ENCODE results near the gene BAZ2A.

The BAZ2A gene

DNA sequence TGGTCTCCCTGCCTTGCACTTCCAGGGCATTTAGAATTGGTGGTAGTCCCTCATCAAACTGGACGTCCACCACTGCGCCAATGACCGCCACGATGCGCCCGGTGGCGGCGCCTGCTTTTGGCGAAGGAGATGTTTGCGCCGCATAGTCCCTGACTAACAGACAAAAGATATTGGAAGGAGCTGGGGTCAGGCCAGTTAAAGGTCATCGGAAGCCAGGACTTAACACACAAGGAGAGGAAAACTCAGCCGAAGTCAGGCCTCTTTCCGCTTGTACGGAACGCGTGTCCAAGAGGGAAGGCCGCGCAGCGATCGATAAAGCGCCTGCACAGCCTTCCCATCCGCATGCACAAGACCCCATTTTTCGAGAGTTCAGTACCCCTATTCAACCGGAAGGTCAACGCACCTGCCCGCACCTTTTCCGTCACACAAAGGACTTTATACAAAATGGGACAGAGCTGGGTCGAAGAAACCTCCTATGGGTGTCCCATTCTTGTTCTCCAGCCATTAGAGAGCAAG is 15.1 kb upstream of the BAZ2A start:
- no peak for DNase-seq (ENCODE audit: low read depth in 1 of 2, low spot score in 1 of 2)
- Histone ChIP-seq H3K27ac (replicated peaks) (peak overlapping the region; percentile 96), H3K4me3 (replicated peaks; ENCODE audit: insufficient read depth, low read length) (peak overlapping the region; percentile 67), H3K27me3 (ENCODE audit: insufficient read depth, poor library complexity, severe bottlenecking) (no peaks in the 10 kb centered on the region)
- TF ChIP-seq SPI1 (IDR thresholded peaks at IDR 0.05; ENCODE audit: borderline replicate concordance, low read depth) (no peak), REST (IDR thresholded peaks at IDR 0.05; ENCODE audit: insufficient replicate concordance, low read depth) (no peak), GABPA (IDR thresholded peaks at IDR 0.05; ENCODE audit: low read depth) (no peak), POLR2AphosphoS5 (IDR thresholded peaks at IDR 0.05; ENCODE audit: low read depth) (no peak)
- TF ChIP-seq, protein P1, sequence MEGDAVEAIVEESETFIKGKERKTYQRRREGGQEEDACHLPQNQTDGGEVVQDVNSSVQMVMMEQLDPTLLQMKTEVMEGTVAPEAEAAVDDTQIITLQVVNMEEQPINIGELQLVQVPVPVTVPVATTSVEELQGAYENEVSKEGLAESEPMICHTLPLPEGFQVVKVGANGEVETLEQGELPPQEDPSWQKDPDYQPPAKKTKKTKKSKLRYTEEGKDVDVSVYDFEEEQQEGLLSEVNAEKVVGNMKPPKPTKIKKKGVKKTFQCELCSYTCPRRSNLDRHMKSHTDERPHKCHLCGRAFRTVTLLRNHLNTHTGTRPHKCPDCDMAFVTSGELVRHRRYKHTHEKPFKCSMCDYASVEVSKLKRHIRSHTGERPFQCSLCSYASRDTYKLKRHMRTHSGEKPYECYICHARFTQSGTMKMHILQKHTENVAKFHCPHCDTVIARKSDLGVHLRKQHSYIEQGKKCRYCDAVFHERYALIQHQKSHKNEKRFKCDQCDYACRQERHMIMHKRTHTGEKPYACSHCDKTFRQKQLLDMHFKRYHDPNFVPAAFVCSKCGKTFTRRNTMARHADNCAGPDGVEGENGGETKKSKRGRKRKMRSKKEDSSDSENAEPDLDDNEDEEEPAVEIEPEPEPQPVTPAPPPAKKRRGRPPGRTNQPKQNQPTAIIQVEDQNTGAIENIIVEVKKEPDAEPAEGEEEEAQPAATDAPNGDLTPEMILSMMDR (IDR thresholded peaks at IDR 0.05; ENCODE audit: insufficient read depth, low read length): no peak

GRCh38 chr12:56644654-56645053 is 14.5 kb upstream of the BAZ2A start:
- no peak for DNase-seq (ENCODE audit: low read depth in 1 of 2, low spot score in 1 of 2)
- peak overlapping the region; percentile 96 for H3K27ac ChIP-seq (replicated peaks)
- H3K4me3 ChIP-seq (replicated peaks; ENCODE audit: insufficient read depth, low read length): peak overlapping the region; percentile 67
- H3K27me3 ChIP-seq (ENCODE audit: insufficient read depth, poor library complexity, severe bottlenecking): no peaks in the 10 kb centered on the region
- no peak for TF ChIP-seq SPI1 (IDR thresholded peaks at IDR 0.05; ENCODE audit: borderline replicate concordance, low read depth)
- no peak for TF ChIP-seq GABPA (IDR thresholded peaks at IDR 0.05; ENCODE audit: low read depth)
- TF ChIP-seq, protein P1 (IDR thresholded peaks at IDR 0.05; ENCODE audit: insufficient read depth, low read length): no peak
- TF ChIP-seq REST (IDR thresholded peaks at IDR 0.05; ENCODE audit: insufficient replicate concordance, low read depth): no peak
- TF ChIP-seq POLR2AphosphoS5 (IDR thresholded peaks at IDR 0.05; ENCODE audit: low read depth): no peak

GRCh38 chr12:56641219-56641618 is 11.1 kb upstream of the BAZ2A start:
- Histone ChIP-seq H3K27ac (replicated peaks) (no peak overlapping the region), H3K27me3 (ENCODE audit: insufficient read depth, poor library complexity, severe bottlenecking) (no peaks in the 10 kb centered on the region), H3K4me3 (replicated peaks; ENCODE audit: insufficient read depth, low read length) (no peak overlapping the region)
- DNase-seq (ENCODE audit: low read depth in 1 of 2, low spot score in 1 of 2): no peak
- TF ChIP-seq REST (IDR thresholded peaks at IDR 0.05; ENCODE audit: insufficient replicate concordance, low read depth) (no peak), POLR2AphosphoS5 (IDR thresholded peaks at IDR 0.05; ENCODE audit: low read depth) (no peak), SPI1 (IDR thresholded peaks at IDR 0.05; ENCODE audit: borderline replicate concordance, low read depth) (no peak), GABPA (IDR thresholded peaks at IDR 0.05; ENCODE audit: low read depth) (no peak)
- TF ChIP-seq, protein P1 (IDR thresholded peaks at IDR 0.05; ENCODE audit: insufficient read depth, low read length): no peak

All from HL-60 (cell line).